ENCODE results near the gene SLC12A4. TPM values are rescaled to one million over a fixed set of nuclear protein-coding genes. Genes with fewer than 3 reads are reported as not detected.
A peak's percentile ranks its signal among the peaks of the same experiment; 100 is the strongest.

The SLC12A4 gene
- total and polyA plus RNA-seq, 2 of the 13 experiments (the other 11 are each of a cell fraction or from before 2014, with no cell fraction given): 65.1 to 84.3 TPM

- no peak for TF ChIP-seq ZNF710 (CRISPR knock-in tag; IDR thresholded peaks at IDR 0.05; ENCODE audit: borderline replicate concordance)
- TF ChIP-seq ZNF790 (CRISPR knock-in tag; IDR thresholded peaks at IDR 0.05; ENCODE audit: borderline replicate concordance): no peak
- TF ChIP-seq ZNF589 (CRISPR knock-in tag; conservative IDR thresholded peaks at IDR 0.05): peak; percentile 37; the same call in 1 of the 2 replicates
- TF ChIP-seq, protein P1, sequence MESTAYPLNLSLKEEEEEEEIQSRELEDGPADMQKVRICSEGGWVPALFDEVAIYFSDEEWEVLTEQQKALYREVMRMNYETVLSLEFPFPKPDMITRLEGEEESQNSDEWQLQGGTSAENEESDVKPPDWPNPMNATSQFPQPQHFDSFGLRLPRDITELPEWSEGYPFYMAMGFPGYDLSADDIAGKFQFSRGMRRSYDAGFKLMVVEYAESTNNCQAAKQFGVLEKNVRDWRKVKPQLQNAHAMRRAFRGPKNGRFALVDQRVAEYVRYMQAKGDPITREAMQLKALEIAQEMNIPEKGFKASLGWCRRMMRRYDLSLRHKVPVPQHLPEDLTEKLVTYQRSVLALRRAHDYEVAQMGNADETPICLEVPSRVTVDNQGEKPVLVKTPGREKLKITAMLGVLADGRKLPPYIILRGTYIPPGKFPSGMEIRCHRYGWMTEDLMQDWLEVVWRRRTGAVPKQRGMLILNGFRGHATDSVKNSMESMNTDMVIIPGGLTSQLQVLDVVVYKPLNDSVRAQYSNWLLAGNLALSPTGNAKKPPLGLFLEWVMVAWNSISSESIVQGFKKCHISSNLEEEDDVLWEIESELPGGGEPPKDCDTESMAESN (CRISPR knock-in tag; conservative IDR thresholded peaks at IDR 0.05): no peak
- TF ChIP-seq IKZF1 (IDR thresholded peaks at IDR 0.05): no peak
- TF ChIP-seq, protein P2, sequence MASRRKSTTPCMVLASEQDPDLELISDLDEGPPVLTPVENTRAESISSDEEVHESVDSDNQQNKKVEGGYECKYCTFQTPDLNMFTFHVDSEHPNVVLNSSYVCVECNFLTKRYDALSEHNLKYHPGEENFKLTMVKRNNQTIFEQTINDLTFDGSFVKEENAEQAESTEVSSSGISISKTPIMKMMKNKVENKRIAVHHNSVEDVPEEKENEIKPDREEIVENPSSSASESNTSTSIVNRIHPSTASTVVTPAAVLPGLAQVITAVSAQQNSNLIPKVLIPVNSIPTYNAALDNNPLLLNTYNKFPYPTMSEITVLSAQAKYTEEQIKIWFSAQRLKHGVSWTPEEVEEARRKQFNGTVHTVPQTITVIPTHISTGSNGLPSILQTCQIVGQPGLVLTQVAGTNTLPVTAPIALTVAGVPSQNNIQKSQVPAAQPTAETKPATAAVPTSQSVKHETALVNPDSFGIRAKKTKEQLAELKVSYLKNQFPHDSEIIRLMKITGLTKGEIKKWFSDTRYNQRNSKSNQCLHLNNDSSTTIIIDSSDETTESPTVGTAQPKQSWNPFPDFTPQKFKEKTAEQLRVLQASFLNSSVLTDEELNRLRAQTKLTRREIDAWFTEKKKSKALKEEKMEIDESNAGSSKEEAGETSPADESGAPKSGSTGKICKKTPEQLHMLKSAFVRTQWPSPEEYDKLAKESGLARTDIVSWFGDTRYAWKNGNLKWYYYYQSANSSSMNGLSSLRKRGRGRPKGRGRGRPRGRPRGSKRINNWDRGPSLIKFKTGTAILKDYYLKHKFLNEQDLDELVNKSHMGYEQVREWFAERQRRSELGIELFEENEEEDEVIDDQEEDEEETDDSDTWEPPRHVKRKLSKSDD (CRISPR knock-in tag; IDR thresholded peaks at IDR 0.05; ENCODE audit: low read depth): no peak
- TF ChIP-seq ZNF773 (CRISPR knock-in tag; IDR thresholded peaks at IDR 0.05; ENCODE audit: borderline replicate concordance): no peak
- no peak for TF ChIP-seq ZBTB46 (CRISPR knock-in tag; IDR thresholded peaks at IDR 0.05; ENCODE audit: borderline replicate concordance)
- no peak for TF ChIP-seq DRAP1 (CRISPR knock-in tag; IDR thresholded peaks at IDR 0.05)
- TF ChIP-seq, protein P3, sequence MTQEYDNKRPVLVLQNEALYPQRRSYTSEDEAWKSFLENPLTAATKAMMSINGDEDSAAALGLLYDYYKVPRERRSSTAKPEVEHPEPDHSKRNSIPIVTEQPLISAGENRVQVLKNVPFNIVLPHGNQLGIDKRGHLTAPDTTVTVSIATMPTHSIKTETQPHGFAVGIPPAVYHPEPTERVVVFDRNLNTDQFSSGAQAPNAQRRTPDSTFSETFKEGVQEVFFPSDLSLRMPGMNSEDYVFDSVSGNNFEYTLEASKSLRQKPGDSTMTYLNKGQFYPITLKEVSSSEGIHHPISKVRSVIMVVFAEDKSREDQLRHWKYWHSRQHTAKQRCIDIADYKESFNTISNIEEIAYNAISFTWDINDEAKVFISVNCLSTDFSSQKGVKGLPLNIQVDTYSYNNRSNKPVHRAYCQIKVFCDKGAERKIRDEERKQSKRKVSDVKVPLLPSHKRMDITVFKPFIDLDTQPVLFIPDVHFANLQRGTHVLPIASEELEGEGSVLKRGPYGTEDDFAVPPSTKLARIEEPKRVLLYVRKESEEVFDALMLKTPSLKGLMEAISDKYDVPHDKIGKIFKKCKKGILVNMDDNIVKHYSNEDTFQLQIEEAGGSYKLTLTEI (CRISPR knock-in tag; conservative IDR thresholded peaks at IDR 0.05): no peak
- no peak for TF ChIP-seq ATF7-NPFF (CRISPR knock-in tag; IDR thresholded peaks at IDR 0.05; ENCODE audit: low read depth)
- TF ChIP-seq EED (CRISPR knock-in tag; IDR thresholded peaks at IDR 0.05): no peak
- peak; percentile 17; the same call in 1 of the 2 replicates for TF ChIP-seq SAFB2 (CRISPR knock-in tag; IDR thresholded peaks at IDR 0.05; ENCODE audit: borderline replicate concordance, low read depth)
- TF ChIP-seq POLR2A (IDR thresholded peaks at IDR 0.05; ENCODE audit: insufficient read depth in 1 of 2, low read depth in 2 of 2, low read length in 2 of 2): peak in 1 of 2 experiments; percentile 48; a peak in 1 of 4 replicates
- 0 out of 2 replicates have a peak, but pooled peaks have one; percentile 3 for TF ChIP-seq ZNF816 (CRISPR knock-in tag; IDR thresholded peaks at IDR 0.05; ENCODE audit: borderline replicate concordance)
- TF ChIP-seq ZFP82 (CRISPR knock-in tag; IDR thresholded peaks at IDR 0.05; ENCODE audit: borderline replicate concordance): peak; percentile 18; the same call in 1 of the 2 replicates
- TF ChIP-seq SP2 (CRISPR knock-in tag; IDR thresholded peaks at IDR 0.05): no peak
- TF ChIP-seq ATF7 (IDR thresholded peaks at IDR 0.05): no peak
- TF ChIP-seq ATF7 (CRISPR knock-in tag; IDR thresholded peaks at IDR 0.05): no peak
These were observed 27.9 kb downstream of the SLC12A4 start (continued) for GRCh38 chr16:67940446-67941089.
